ENCODE measurements around the gene STARD3NL. TPM values are rescaled to one million over a fixed set of nuclear protein-coding genes. Genes with fewer than 3 reads are reported as not detected.

The STARD3NL gene
- total RNA-seq, 1 donor from 2014 or later = 30.7 TPM

- peaks cover 7% of the 10 kb centered on the region for H3K9me3 Mint-ChIP-seq (ENCODE audit: unreplicated experiment)
- DNase-seq (ENCODE audit: extremely low spot score, unreplicated experiment) = no peak
- H3K4me1 Mint-ChIP-seq (ENCODE audit: unreplicated experiment) = peaks cover 73% of the 10 kb centered on the region
- H3K27ac Mint-ChIP-seq (ENCODE audit: unreplicated experiment) = peak overlapping the region; percentile 92
- peaks cover 12% of the 10 kb centered on the region for H3K36me3 Mint-ChIP-seq (ENCODE audit: unreplicated experiment)
- no peak for TF ChIP-seq CTCF (IDR thresholded peaks at IDR 0.05)
- no peak overlapping the region for H3K4me3 Mint-ChIP-seq (ENCODE audit: unreplicated experiment)
- H3K27me3 Mint-ChIP-seq (ENCODE audit: unreplicated experiment) = no peaks in the 10 kb centered on the region
Observed at GRCh38 chr7:38195804-38196595, 18.0 kb downstream of the STARD3NL start.

GRCh38 chr7:38198366-38198765, 20.3 kb downstream of the STARD3NL start:
- Mint-ChIP-seq H3K4me1 (ENCODE audit: unreplicated experiment) (peaks cover 60% of the 10 kb centered on the region), H3K4me3 (ENCODE audit: unreplicated experiment) (no peak overlapping the region), H3K27ac (ENCODE audit: unreplicated experiment) (peak overlapping the region; percentile 92), H3K9me3 (ENCODE audit: unreplicated experiment) (no peaks in the 10 kb centered on the region), H3K36me3 (ENCODE audit: unreplicated experiment) (peaks cover 7% of the 10 kb centered on the region), H3K27me3 (ENCODE audit: unreplicated experiment) (no peaks in the 10 kb centered on the region)
- no peak for TF ChIP-seq CTCF (IDR thresholded peaks at IDR 0.05)
- no peak for DNase-seq (ENCODE audit: extremely low spot score, unreplicated experiment)

- Mint-ChIP-seq H3K9me3 (ENCODE audit: unreplicated experiment) (no peaks in the 10 kb centered on the region), H3K27me3 (ENCODE audit: unreplicated experiment) (no peaks in the 10 kb centered on the region), H3K4me3 (ENCODE audit: unreplicated experiment) (no peak overlapping the region), H3K4me1 (ENCODE audit: unreplicated experiment) (peaks cover 54% of the 10 kb centered on the region), H3K27ac (ENCODE audit: unreplicated experiment) (no peak overlapping the region), H3K36me3 (ENCODE audit: unreplicated experiment) (peaks cover 9% of the 10 kb centered on the region)
- no peak for TF ChIP-seq CTCF (IDR thresholded peaks at IDR 0.05)
- no peak for DNase-seq (ENCODE audit: extremely low spot score, unreplicated experiment)
Observed at GRCh38 chr7:38199154-38199553, 21.1 kb downstream of the STARD3NL start.

- H3K36me3 Mint-ChIP-seq (ENCODE audit: unreplicated experiment) = peaks cover 9% of the 10 kb centered on the region
- no peaks in the 10 kb centered on the region for H3K9me3 Mint-ChIP-seq (ENCODE audit: unreplicated experiment)
- H3K4me3 Mint-ChIP-seq (ENCODE audit: unreplicated experiment) = no peak overlapping the region
- no peak for TF ChIP-seq CTCF (IDR thresholded peaks at IDR 0.05)
- no peak for DNase-seq (ENCODE audit: extremely low spot score, unreplicated experiment)
- H3K27me3 Mint-ChIP-seq (ENCODE audit: unreplicated experiment) = no peaks in the 10 kb centered on the region
- no peak overlapping the region for H3K27ac Mint-ChIP-seq (ENCODE audit: unreplicated experiment)
- peaks cover 52% of the 10 kb centered on the region for H3K4me1 Mint-ChIP-seq (ENCODE audit: unreplicated experiment)
Observed at GRCh38 chr7:38199782-38200181, 21.7 kb downstream of the STARD3NL start.

- peaks cover 4% of the 10 kb centered on the region for H3K4me1 Mint-ChIP-seq (ENCODE audit: unreplicated experiment)
Observed at GRCh38 chr7:38206071-38206470, 28.0 kb downstream of the STARD3NL start.

More at GRCh38 chr7:38206071-38206470, 28.0 kb downstream of the STARD3NL start:
- Mint-ChIP-seq H3K36me3 (ENCODE audit: unreplicated experiment) (peaks cover 27% of the 10 kb centered on the region), H3K4me3 (ENCODE audit: unreplicated experiment) (no peak overlapping the region), H3K9me3 (ENCODE audit: unreplicated experiment) (no peaks in the 10 kb centered on the region), H3K27ac (ENCODE audit: unreplicated experiment) (no peak overlapping the region), H3K27me3 (ENCODE audit: unreplicated experiment) (no peaks in the 10 kb centered on the region)
- no peak for DNase-seq (ENCODE audit: extremely low spot score, unreplicated experiment)
- no peak for TF ChIP-seq CTCF (IDR thresholded peaks at IDR 0.05)
